IMR-90 (cell line): ENCODE measurements around the gene ZNF212. TPM values are rescaled to one million over a fixed set of nuclear protein-coding genes. Genes with fewer than 3 reads are reported as not detected.

ENCODE experiments used
- ATAC-seq: fragments of 200-7000 bp; cut with Tn5 transposase; 2 replicates; pipeline ENCODE4 v1.9.1; 2020; ENCODE audit warnings: low read depth, mild to moderate bottlenecking, moderate library complexity
- BruUV-seq: library from RNA; stranded (reverse); fragments of 400-500 nt; replicated peaks from 2 replicates; lab custom pipeline; 2021; lab: Mats Ljungman, UMichigan
- CTCF ChIA-PET: fragments of 300-600 bp; formaldehyde crosslinking; extraction: SDS; loops from one replicate; lab custom pipeline; 2021; ENCODE audit warnings: antibody characterized with exemption; lab: Yijun Ruan, JAX
- POLR2A ChIA-PET: fragments of 300-600 bp; sonication (Branson Sonifier 250); formaldehyde crosslinking; loops from one replicate; lab custom pipeline; 2022; ENCODE audit warnings: antibody characterized with exemption; ENCODE audit not compliant: unreplicated experiment; lab: Charles Lee
- DNase-seq: peaks from one replicate; pipeline ENCODE4 v3.0.0; 2013
- H2AFZ ChIP-seq: replicated peaks from 2 replicates; pipeline ENCODE3; 2013; ENCODE audit warnings: low read length, mild to moderate bottlenecking; ENCODE audit not compliant: poor library complexity
- H2AK5ac ChIP-seq: 2 replicates; pipeline ENCODE4 v1.6.1; 2013; ENCODE audit warnings: low read depth, low read length, inconsistent platforms
- H2AK9ac ChIP-seq: replicated peaks from 2 replicates; pipeline ENCODE3; 2013; ENCODE audit warnings: mild to moderate bottlenecking, low read depth, low read length, moderate library complexity; ENCODE audit not compliant: poor library complexity
- H2BK120ac ChIP-seq: 2 replicates; pipeline ENCODE4 v1.6.1; 2013; ENCODE audit warnings: low read depth, low read length, inconsistent platforms
- H2BK15ac ChIP-seq: 3 replicates; pipeline ENCODE4 v1.6.1; 2013; ENCODE audit warnings: low read depth, low read length, inconsistent platforms
- H2BK20ac ChIP-seq: 2 replicates; pipeline ENCODE4 v1.6.1; 2013; ENCODE audit warnings: low read depth, mild to moderate bottlenecking, inconsistent platforms, low read length, moderate library complexity
- H2BK5ac ChIP-seq: 2 replicates; pipeline ENCODE4 v1.6.1; 2013; ENCODE audit warnings: mild to moderate bottlenecking, low read depth, low read length, inconsistent platforms; ENCODE audit not compliant: poor library complexity, severe bottlenecking
- H3K14ac ChIP-seq: replicated peaks from 2 replicates; pipeline ENCODE4 v1.6.1; 2013; ENCODE audit warnings: low read depth, low read length, inconsistent platforms
- H3K18ac ChIP-seq: 2 replicates; pipeline ENCODE4 v1.6.1; 2013; ENCODE audit warnings: low read depth, low read length, control low read depth
- H3K23ac ChIP-seq: 2 replicates; pipeline ENCODE4 v1.6.1; 2013; ENCODE audit warnings: low read depth, low read length, inconsistent platforms
- H3K27ac ChIP-seq: 2 replicates; pipeline ENCODE4 v1.5.1; 2013; ENCODE audit warnings: mild to moderate bottlenecking, control low read depth, low read length; ENCODE audit not compliant: insufficient read depth
- H3K27me3 ChIP-seq: 2 replicates; pipeline ENCODE4 v1.6.1; 2013; ENCODE audit warnings: low read length; ENCODE audit not compliant: control insufficient read depth, insufficient read depth
- H3K36me3 ChIP-seq: 2 replicates; pipeline ENCODE4 v1.6.1; 2013; ENCODE audit warnings: low read length, mixed read lengths; ENCODE audit not compliant: control insufficient read depth, insufficient read depth
- H3K4ac ChIP-seq: 2 replicates; pipeline ENCODE4 v1.6.1; 2013; ENCODE audit warnings: low read depth, low read length, inconsistent platforms
- H3K4me1 ChIP-seq: 2 replicates; pipeline ENCODE4 v1.6.1; 2013; ENCODE audit warnings: low read length, mixed read lengths; ENCODE audit not compliant: control insufficient read depth, insufficient read depth
- H3K4me2 ChIP-seq: 2 replicates; pipeline ENCODE4 v1.6.1; 2013; ENCODE audit warnings: low read depth, mild to moderate bottlenecking, control low read depth, low read length, moderate library complexity
- H3K4me3 ChIP-seq: 2 replicates; pipeline ENCODE4 v1.5.1; 2013; ENCODE audit warnings: low read depth, mild to moderate bottlenecking, control low read depth, low read length, moderate library complexity; ENCODE audit not compliant: insufficient read depth
- H3K56ac ChIP-seq: 2 replicates; pipeline ENCODE4 v1.6.1; 2013; ENCODE audit warnings: low read length, inconsistent platforms; ENCODE audit not compliant: insufficient read depth; ENCODE audit errors: extremely low read depth
- H3K79me1 ChIP-seq, 2 experiments: 2 replicates each; pipeline ENCODE4 v1.6.1; 2013; ENCODE audit warnings: low read length in 2 of 2, inconsistent platforms in 1 of 2, low read depth in 1 of 2
- H3K9ac ChIP-seq: 2 replicates; pipeline ENCODE4 v1.6.1; 2013; ENCODE audit warnings: low read depth, low read length, control low read depth
- H3K9me1 ChIP-seq: 2 replicates; pipeline ENCODE4 v1.6.1; 2013; ENCODE audit warnings: low read length, inconsistent platforms; ENCODE audit not compliant: insufficient read depth
- H3K9me3 ChIP-seq: 2 replicates; pipeline ENCODE4 v1.6.1; 2013; ENCODE audit warnings: low read length; ENCODE audit not compliant: control insufficient read depth, insufficient read depth
- H4K20me1 ChIP-seq: 2 replicates; pipeline ENCODE4 v1.6.1; 2013; ENCODE audit warnings: low read length, inconsistent platforms; ENCODE audit not compliant: insufficient read depth
- H4K5ac ChIP-seq: 2 replicates; pipeline ENCODE4 v1.6.1; 2013; ENCODE audit warnings: mild to moderate bottlenecking, low read depth, low read length, control low read depth
- H4K8ac ChIP-seq, 2 experiments: 2 replicates each; pipeline ENCODE4 v1.6.1; 2013; ENCODE audit warnings: low read depth in 2 of 2, low read length in 2 of 2, control low read depth in 1 of 2, inconsistent platforms in 1 of 2
- H4K91ac ChIP-seq: 2 replicates; pipeline ENCODE4 v1.6.1; 2013; ENCODE audit warnings: low read depth, low read length, inconsistent platforms; ENCODE audit not compliant: insufficient read depth
- CEBPB ChIP-seq: IDR thresholded peaks from 2 replicates; pipeline ENCODE4 v1.6.1; 2012; ENCODE audit warnings: low read depth, low read length, improper control_type of control experiment
- ELK1 ChIP-seq: fragments of 150-350 bp; IDR thresholded peaks from 2 replicates; pipeline ENCODE4 v1.6.1; 2016; ENCODE audit warnings: low read depth, mild to moderate bottlenecking, low read length, moderate library complexity, borderline replicate concordance
- FOS ChIP-seq: fragments of 150-350 bp; IDR thresholded peaks from 2 replicates; pipeline ENCODE4 v1.6.1; 2016; ENCODE audit warnings: low read depth, low read length
- MAZ ChIP-seq: IDR thresholded peaks from 2 replicates; pipeline ENCODE4 v1.6.1; 2012; ENCODE audit warnings: low read depth, mild to moderate bottlenecking, low read length, improper control_type of control experiment, moderate library complexity, borderline replicate concordance
- RCOR1 ChIP-seq: IDR thresholded peaks from 2 replicates; pipeline ENCODE4 v1.6.1; 2012; ENCODE audit warnings: mild to moderate bottlenecking, low read length, improper control_type of control experiment; ENCODE audit not compliant: insufficient replicate concordance
- WGBS, 2 experiments: methylation state at CpG; one replicate each; pipeline versions ENCODE4 v1.1.5 to v1.1.7; 2013; ENCODE audit warnings: missing lambda C conversion rate in 2 of 2; ENCODE audit not compliant: insufficient read length in 1 of 2; ENCODE audit errors: extremely low coverage in 2 of 2; 5-methylcytosine and 5-hydroxymethylcytosine counted together
- dilution Hi-C: fragments of 300-500 bp; cut with HindIII; formaldehyde crosslinking; loops from one replicate; pipeline ENCODE4 v1.14.3; 2018; ENCODE audit warnings: low sequenced_read_pairs; ENCODE audit not compliant: unreplicated experiment
- in situ Hi-C: fragments of 300-500 bp; cut with MboI; formaldehyde crosslinking; loops from 3 replicates; pipeline ENCODE4 v1.14.3; 2019; ENCODE audit warnings: low sequenced_read_pairs, inconsistent platforms, mixed read lengths
- intact Hi-C: fragments of 100-400 bp; cut with micrococcal nuclease; formaldehyde crosslinking; loops from 2 replicates; pipeline ENCODE4 v1.10.0; 2022
- polyA plus RNA-seq, 3 experiments: library from polyadenylated mRNA; depleted of rRNA; stranded (reverse); fragments of >200 nt; gene quantifications; 2 replicates each; pipeline ENCODE4 v1.2.3, GENCODE V29; 2012; ENCODE audit warnings: low replicate concordance in 1 of 3
- total RNA-seq: library from RNA; depleted of rRNA; stranded (reverse); fragments of >200 nt; gene quantifications from 2 replicates; pipeline ENCODE4 v1.2.3, GENCODE V29; 2012

Gene ZNF212
- total and polyA plus RNA-seq, 2 of the 4 experiments (the other 2 are of a cell fraction), result 3.8 to 5.1 TPM

GRCh38 chr7:149292462-149292823 lies 53.0 kb downstream of the ZNF212 start:
- ATAC-seq (no peak), DNase-seq (no peak)
- no peak overlapping the region for H2BK120ac ChIP-seq
- no peaks in the 10 kb centered on the region for H4K20me1 ChIP-seq
- no peak overlapping the region for H3K56ac ChIP-seq
- CTCF ChIA-PET, result no interaction called here
- no peaks in the 10 kb centered on the region for H3K4me1 ChIP-seq
- no peaks in the 10 kb centered on the region for H3K9me3 ChIP-seq
- H3K9ac ChIP-seq, result no peak overlapping the region
- H2AK5ac ChIP-seq, result no peak overlapping the region
- no peak overlapping the region for H3K4me3 ChIP-seq
- H3K23ac ChIP-seq, result no peak overlapping the region
- no peaks in the 10 kb centered on the region for H3K79me1 ChIP-seq
- intact Hi-C loops, result no loop called here
- H2AFZ ChIP-seq, result no peak overlapping the region
- H4K91ac ChIP-seq, result no peak overlapping the region
- POLR2A ChIA-PET, result no interaction called here
- no peak overlapping the region for H4K5ac ChIP-seq
- 67% methylated on average over 1 of the region's 9 CpGs; no CpG with 5 or more reads in 1 of the 2 experiments for WGBS, 2 experiments
- no peak overlapping the region for H4K8ac ChIP-seq
- H3K4me2 ChIP-seq, result no peak overlapping the region
- H3K4ac ChIP-seq, result no peak overlapping the region
- BruUV-seq, result no TSS peak
- no peaks in the 10 kb centered on the region for H3K27me3 ChIP-seq
- no peak overlapping the region for H3K14ac ChIP-seq
- H3K9me1 ChIP-seq, result no peaks in the 10 kb centered on the region
- no peak overlapping the region for H2BK20ac ChIP-seq
- no peak overlapping the region for H2BK15ac ChIP-seq
- no peak overlapping the region for H3K18ac ChIP-seq
- H2AK9ac ChIP-seq, result peak overlapping the region; percentile 65
- no peak overlapping the region for H3K27ac ChIP-seq
- TF ChIP-seq ELK1 (no peak), RCOR1 (no peak), CEBPB (no peak), MAZ (no peak), FOS (no peak)
- H2BK5ac ChIP-seq, result no peak overlapping the region
- peaks cover 6% of the 10 kb centered on the region; the same call in 1 of the 2 replicates for H3K36me3 ChIP-seq
- dilution Hi-C loops, result no loop called here
- in situ Hi-C loops, result no loop called here
